ENCODE measurements around the gene MAP2K5. TPM values are rescaled to one million over a fixed set of nuclear protein-coding genes. Genes with fewer than 3 reads are reported as not detected.

The MAP2K5 gene
- polyA plus RNA-seq (ENCODE audit: insufficient read length): 16.7 TPM

DNA sequence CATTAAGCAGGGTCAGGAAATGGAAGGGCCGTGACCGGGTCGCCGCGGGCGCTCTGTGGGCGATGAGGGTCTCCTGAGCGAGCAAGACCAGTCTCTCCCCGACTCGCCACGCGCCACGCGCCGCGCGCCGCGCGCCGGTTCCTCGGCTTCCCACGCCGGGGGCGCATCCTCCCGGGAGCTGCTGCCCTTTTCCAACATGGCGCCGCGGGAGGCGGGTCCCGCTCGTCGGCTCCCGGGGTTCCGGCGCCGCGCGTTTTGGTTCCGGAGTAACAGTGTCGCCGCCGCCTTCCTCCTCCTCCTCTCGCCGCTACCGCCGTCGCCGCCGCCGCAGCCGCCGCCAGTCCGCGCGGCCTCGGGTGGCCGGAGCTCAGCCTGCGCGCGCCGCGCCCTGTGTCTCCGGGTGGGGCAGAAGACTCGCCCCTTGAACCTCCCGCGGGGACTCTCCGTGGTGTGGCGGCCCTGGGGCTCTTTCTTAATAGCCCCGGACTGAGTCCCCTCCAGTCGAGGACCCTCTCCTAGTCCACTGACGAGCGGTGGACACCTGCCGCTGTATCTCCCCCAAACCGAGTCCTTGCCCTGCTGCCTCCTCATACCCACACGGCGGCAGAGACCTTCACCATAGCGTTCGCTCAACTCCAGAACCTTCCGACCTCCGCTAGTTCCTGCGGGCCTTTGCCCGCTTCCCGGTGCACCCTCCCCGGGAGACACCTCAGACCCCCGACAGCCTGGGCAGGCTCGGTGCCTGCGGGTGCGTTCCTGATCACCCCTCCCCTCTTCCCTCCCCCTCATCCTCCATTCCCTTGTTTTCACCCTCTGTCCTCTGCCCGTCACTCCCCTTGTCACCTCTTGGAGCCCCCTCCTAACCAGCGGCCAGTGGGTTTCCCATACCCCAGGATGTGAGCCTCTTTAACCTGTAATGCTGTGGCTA is at the start of gene MAP2K5:
Gene MAP2K5, plus strand, starts transcription at position 284 of the 928 bp plus-strand sequence. Its CDS starts 633 bp downstream, at position 917.
- DNase-seq (ENCODE audit: low read depth): no peak

DNA sequence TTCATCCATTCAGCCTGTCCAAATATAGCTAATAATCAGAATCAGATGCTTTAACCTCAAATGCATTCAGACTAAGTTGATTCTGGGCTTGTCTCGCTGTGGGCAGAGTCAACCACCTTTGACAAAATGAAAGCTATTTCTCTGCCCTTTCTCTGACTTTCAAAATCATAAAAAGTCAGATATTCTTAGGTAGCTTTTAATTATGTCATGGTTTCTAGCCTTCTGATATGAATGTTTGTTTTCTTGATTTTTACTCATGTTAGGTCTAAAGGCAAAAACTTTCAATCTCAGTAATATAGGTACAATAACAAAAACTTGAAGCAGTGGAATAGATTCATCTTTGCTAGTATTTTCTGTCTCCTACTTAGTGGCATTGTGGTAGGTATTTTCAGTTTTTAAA is 46.9 kb upstream of the MAP2K5 start:
- no peak for DNase-seq (ENCODE audit: low read depth)

DNA sequence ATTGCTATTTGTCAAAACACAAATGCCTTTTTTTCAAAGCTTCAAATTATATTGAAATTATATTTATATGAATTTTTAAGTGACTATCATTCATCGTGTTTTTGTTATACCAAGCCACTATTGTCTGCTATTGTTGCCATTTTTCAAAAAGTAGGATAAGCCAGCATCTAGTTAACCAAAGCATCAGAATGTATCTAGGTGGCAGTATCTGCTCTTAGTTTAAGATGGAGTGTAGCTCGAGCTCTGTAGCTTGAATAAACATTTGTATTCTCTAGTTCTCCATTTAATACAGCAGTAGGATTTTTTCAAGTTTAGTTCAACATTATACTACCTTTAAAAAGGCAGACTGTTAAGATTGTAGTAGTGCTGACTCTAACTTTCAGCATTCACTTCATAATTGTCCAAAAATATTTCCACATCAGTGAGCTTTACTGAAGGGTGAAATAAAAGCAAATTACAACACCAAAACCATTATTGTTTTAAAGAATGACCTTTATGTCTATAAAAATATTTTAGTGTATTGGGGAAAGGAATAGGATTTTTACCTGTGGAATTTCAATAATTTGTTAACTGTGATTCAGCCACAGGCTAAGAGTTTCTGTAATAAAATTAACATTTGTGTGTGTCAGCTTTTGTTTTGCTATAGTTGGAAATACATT is 41.2 kb upstream of the MAP2K5 start:
- DNase-seq (ENCODE audit: low read depth): no peak

DNA sequence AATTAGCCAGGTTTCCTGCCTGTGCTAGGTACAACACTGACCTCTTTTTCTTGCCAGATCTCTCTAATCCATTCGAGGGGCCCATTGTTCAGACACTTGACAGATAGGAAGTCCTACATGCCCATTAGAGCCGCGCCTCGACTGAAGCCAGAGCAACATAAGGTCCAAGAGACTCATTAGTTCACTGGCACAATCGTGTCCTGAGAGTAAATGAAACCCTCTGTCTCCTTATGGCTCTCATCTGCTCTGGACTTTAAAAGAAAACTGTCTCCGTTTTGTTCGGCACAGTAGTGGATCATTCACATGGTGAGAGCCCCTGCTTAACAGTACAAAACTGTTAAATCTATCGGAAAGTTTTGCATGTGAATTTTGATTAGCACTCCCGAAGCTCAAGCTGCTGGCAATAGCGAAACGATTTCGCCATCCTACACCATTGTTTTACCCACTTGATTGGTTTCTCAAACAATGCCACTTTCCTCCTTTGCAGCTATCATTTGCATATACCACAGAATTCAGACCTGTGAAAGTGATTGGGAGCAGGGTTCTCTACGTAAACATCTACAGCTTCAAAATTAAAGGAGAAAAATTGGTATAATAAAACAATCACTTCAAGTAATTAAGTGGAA is 40.6 kb upstream of the MAP2K5 start:
- DNase-seq (ENCODE audit: low read depth): no peak

DNA sequence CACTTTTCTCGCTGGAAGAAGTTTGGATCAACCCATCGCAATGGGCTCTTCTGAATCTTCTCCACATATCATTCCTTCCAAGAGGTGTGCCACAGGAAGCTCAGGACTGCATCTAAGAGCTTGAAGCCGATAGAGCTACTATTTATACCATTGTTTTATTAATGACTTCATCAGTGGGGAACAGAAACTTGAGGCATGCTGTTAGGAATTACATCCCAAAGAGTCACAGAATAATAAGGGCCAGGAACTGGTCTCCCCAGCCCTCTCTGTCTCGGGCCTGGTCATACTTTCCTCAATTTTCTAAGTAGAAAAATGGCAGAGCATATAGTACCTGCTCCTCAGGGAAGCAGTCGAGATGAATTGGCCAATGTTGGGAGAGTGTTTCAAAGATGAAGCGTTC is 38.4 kb upstream of the MAP2K5 start:
- no peak for DNase-seq (ENCODE audit: low read depth)

DNA sequence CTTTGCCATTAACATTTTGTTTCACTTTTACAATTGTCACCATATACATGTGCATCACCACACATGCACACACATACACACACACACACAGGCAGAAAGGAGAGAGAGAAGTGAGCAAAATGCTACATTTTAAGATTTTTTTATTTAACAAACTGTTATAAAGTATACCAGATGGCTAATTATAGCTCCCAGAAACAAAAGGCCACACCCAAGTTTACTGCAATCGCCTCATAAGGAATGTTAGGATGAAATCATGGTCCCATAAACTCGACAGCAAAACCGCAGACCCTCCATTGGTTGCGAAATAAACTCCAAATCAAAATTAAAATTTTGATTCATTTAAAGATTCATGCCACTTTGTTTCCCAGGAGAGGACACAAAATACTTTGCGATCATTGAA is 37.7 kb upstream of the MAP2K5 start:
- DNase-seq (ENCODE audit: low read depth): no peak

DNA sequence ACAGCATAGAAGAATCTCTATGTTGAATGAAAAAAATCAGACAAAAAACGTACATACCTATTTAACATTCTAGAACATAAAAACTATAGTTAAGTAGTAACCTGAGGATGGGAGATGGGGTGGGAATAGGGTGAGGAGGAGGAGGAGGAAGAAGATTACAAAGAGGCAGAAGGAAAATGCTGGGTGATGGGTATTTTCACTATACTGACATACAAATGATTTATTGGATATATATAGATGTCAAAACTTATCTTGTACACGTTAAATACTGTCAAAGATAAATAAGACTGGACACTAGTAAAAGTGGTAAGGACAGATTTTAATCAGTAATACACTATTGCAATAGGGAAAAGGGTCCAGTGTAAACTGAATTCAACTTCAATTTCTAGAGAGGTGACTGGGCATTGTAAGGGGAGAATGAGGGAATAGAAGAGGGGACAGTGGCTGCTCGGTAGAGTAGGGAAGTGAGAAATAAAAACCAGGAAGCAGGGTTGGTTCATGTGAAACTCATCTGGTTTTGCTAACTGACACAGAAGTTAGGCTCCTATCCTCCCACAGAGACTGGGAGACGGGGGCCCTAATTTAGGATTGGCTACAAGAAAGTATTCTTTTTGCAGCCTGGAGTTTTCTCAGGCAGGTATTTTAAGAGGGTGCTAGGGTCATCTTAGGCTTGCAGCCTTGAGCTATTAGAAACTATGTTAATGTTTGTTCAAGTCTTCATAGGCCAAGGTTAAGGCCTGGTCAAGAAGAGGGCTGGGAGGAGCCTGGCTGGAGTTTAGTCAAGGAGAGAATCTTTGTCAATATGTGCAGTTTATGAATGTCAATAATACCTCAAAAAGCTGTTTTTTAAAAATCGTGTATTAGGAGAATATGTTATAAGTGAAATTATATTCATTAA is 36.6 kb upstream of the MAP2K5 start:
- DNase-seq (ENCODE audit: low read depth): no peak

DNA sequence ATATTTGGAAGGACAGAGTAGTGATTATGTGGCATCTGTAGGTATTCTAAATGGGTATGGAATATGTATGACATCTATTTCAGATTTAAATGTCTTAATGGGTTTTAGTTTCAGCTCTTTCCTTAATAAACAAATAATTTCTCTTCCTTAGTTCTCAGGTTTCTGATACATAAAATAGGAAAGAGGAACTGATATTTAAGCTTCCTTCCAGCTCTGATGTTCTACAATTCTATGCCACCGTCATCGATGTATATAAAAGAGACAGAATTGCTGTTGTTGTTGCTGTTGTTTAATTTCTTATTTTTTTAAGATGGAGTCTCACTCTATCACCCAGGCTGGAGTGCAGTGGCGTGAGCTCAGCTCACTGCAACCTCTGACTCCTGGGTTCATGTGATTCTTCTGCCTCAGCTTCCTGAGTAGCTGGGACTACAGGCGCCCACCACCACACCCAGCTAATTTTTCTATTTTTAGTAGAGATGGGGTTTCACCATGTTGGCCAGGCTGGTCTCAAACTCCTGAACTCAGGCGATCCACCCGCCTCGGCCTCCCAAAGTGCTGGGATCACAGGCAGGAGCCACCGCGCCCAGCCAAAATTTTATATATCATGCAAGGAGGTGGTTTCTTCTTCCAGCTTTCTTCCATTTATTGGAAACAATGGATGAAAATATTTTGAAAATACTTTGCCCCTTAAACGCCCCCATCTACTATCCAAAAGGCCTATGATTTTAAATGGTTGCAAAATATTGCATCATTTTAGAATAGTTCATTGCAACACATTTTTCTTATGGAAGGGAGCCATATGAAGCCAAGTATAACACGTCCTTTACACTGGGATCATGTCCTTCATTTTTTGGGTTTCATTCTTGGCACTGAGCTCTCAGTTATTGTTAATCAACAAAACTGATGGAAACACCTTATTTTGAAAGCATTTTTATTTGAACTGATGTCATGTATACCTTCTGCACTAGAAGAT is 35.4 kb upstream of the MAP2K5 start:
- no peak for DNase-seq (ENCODE audit: low read depth)

DNA sequence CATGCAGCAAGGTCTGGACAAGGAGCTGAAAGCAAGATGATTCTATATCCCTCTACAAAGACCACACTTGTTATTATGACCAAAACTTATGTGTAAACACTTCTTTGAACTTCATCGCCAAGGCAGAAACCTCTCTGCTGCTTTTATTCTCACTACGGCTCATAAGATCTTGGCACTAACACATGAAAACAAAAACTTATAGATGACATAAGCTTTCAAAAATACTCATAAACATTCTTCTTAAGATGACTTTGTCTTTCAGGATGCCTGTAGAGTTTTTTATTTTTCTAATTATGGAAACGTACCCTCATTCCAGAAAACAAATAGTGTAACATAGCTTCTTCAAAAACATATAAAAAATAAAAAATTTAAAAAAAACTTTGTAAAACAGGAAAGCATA is 34.1 kb upstream of the MAP2K5 start:
- DNase-seq (ENCODE audit: low read depth): no peak

DNA sequence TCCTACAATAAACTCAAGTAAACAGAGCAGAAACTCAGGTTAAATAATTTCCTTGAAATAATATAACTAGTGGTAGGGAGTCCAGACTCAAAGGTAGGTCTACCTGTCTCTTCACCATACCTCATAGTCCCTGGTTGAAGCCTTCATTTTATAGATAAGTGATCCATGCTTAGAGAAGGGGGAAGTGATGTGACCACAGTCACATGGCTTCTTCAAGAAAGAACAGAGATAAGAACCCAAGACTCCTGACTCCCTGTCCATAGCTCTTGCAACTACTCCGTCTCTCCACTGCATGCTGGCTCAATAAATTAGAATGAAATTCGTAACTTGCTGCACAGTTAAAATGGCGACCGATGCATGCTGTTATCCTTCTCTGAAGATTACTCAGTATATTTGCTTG is 32.6 kb upstream of the MAP2K5 start:
- no peak for DNase-seq (ENCODE audit: low read depth)

DNA sequence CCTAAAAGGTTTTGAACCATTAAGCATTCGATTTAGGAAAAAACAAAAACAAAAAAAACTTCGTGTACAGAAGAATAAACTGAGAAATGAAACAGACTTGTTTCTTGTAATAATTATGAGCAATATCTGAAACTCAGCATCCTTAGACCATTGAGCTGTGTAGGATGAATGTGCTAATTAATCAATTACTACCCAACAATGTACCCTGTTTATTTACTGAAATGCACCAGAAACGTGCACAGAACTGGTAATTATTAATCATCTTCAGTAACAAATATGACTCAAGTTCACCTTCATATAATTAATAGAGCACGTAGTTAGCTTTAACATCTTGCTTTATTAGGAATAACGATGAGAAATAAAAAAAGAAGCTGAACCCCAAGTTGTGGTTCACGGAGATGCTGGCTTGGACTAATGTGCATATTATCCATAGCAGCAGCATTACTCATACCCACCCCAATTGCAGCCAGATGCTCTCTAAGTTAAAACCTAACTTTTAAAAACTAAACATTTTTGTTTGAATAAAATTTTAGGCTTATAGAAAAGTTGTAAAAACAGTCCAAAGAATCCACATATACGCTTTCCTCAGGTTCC is 31.8 kb upstream of the MAP2K5 start:
- no peak for DNase-seq (ENCODE audit: low read depth)

DNA sequence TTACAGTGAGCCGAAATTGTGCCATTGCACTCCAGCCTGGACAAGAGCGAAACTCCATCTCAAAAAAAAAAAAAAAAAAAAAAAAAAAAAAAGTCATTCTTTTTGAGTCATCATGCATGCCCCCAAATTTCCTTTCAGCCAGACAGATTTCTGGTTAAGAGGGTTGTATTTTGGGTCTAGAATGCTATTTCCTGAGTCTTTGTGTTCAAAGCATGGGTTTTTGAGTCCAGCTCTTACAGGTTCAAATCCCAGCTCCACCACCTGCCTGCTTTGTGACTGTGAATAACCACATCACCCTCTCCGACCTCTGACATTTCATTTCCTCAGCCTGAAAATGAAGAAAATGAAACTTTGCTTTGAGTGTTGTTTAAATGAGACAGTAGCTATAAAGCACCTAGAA is 30.9 kb upstream of the MAP2K5 start:
- DNase-seq (ENCODE audit: low read depth): no peak

DNA sequence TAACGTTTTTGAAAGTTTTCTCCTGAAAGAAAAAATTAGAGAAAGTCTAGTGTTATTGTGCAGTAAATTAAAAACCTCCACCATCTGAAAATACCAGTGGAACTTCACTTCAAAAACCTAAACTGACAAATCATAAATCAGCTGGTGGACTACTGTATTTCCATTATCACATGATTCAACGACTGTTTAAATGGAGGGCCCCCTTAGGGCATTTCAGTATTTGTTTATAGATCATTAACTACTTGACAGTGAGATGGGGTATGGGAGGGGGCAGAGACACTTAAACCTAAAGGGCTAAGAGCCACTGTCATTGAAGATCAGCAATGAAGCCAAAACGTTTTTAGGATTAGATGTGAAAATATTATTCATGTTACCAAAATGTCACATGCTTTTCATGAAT is 30.4 kb upstream of the MAP2K5 start:
- no peak for DNase-seq (ENCODE audit: low read depth)

DNA sequence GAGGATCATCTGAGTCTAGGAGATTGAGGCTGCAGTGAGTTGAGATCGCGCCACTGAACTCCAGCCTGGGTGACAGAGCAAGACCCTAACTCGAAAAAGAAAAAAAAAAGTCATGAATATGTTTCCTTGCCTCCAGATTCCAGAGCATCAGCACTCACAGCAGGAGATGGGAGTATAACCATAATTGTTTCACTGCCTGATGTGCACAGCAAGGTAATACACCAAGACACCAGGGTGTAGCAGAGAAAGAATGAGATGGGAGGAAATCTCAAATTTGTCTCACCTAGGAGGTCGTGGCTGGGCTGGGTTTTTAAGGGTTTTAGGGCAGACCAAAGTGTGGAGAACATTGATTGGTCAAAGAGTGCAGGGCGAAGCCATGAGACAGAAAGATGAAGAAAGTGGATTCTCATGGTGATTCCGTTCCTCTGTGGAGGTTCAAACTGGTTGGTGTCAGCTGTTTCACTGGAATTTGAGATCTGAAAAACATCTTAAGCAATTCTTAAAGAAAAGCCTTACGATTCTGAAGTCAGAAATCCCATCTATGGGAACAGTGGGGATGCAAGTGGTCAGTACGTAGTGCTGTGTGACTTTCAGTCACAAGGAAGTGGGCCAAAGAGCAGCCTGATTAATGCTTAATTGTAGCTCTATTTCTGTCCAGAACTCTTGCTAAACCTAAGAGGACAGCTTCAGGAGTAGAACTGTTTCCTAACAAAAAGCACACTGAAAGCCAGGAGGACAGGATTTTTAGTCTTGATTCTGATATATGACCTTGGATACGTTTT is 29.4 kb upstream of the MAP2K5 start:
- no peak for DNase-seq (ENCODE audit: low read depth)

DNA sequence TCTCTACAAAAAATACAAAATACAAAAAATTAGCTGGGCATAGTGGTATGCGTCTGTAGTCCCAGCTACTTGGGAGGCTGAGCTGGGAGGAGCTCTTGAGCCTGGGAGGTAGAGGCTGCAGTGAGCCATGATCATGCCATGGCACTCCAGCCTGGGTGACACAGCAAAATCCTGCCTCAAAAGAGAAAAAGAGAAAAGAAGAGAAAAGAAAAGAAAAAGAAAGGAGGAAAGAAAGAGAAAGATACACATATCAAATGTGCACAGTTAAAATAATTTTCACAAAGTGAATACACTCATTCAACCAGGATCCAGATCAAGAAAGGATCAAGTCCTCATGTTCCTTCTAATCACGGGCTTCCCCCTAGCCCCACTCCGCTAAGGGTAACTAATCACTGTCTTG is 27.4 kb upstream of the MAP2K5 start:
- DNase-seq (ENCODE audit: low read depth): no peak

DNA sequence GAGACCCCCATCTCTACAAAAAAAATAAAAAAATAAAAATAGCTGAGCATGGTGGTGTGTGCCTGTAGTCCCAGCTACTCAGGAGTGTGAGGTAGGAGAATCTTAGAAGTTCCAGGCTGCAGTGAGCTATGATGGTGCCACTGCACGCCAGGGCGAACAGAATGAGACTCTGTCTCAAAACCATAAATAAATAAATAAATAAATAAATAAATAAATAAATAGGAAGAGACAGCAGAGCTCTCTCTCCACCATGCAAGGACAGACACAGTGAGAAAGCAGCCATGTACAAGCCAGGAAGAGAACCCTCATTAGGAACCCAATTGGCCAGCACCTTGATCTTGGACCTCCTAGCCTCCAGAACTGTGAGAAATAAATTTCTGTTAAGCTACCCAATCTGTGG is 26.9 kb upstream of the MAP2K5 start:
- no peak for DNase-seq (ENCODE audit: low read depth)

DNA sequence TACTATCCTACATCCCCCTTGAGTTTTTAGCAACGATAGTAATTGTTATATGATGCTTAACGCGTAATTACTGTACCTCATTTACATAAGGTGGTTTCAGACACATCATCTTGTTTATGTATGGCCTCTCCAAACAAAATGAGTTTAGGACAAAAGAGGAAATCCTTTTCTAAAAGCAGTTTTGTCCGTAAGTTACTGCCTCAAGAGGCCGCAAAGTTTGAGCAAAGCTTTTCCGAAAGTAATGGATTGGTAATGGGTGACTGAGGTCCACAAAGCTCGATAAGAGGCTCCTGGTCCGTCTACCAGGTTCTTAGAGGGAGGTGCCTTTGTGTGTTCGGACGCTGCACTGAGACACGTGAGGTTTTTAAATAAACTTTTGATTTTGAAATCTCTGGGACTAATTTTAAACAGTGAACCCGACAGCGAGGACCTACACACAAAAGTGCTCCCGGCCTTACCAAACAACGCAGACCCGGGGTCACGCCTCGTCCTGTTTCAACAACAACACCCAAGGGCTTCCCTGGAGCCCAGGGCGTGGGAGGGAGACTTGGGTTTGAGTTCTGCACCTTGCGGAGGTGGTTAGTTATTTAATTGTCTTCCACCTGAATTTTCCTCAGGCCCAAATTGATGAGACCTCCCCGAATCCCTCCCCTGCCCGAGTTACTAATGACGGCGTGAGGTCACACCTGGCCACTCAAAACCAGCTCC is 22.0 kb upstream of the MAP2K5 start:
- DNase-seq (ENCODE audit: low read depth): no peak

DNA sequence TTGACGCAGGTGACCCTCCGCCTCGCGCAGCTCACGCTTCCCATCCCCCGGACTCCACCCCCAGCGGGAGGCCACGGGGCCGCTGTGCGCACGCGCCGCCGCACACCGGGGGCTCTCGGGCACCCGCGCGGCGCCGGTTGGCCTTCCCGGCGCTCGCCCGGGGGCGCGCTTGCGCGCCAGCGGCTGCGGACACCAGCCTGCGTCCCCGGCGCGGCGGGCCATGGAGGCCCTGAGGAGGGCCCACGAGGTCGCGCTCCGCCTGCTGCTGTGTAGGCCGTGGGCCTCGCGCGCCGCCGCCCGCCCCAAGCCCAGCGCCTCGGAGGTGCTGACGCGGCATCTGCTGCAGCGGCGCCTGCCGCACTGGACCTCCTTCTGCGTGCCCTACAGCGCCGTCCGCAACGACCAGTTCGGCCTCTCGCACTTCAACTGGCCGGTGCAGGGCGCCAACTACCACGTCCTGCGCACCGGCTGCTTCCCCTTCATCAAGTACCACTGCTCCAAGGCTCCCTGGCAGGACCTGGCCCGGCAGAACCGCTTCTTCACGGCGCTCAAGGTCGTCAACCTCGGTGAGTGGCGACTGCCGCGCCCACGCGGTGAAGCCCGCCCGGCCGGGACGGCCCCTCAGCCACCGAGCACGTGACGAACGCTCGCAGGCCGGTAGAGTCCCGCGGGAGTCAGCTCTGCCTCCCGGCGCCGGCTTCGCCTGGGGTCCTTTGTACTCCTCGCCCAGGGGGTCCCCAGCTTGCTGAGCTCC is 21.3 kb upstream of the MAP2K5 start, which contains the start of gene C15orf61:
Gene C15orf61, plus strand, starts transcription at position 103 of the 754 bp plus-strand sequence. Its CDS starts 118 bp downstream, at position 221.
- no peak for DNase-seq (ENCODE audit: low read depth)

All from forelimb muscle (tissue), 1 donor.